GM12801 (cell line): ENCODE measurements around the gene NAALADL1.

ENCODE experiments used
- TF ChIP-seq, protein P1 (sequence below): IDR thresholded peaks from one replicate; pipeline ENCODE4 v1.5.1; 2011; ENCODE audit warnings: control low read depth; ENCODE audit not compliant: insufficient read length; ENCODE audit errors: extremely low read depth

Gene NAALADL1

DNA sequence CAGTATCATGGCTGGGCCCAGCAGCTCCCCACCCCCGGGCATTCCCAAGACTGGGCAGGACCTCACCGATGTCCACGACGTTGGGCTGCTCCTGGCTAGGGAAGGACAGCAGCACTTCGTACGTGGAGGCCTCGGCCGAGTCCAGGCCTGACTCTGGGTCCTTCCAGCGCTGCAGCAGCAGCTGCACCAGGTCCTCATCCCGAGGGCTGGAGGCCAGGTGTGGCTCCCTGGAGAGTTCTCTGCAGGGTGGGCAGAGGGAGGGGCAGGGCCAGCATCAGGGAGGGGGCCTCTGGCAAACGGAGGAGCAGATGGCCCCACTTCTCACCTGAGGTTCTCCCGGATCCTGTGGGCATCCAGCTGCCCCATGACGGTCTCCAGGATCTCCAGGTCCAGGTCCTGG, 341 bp downstream of the NAALADL1 start:
- TF ChIP-seq, protein P1, sequence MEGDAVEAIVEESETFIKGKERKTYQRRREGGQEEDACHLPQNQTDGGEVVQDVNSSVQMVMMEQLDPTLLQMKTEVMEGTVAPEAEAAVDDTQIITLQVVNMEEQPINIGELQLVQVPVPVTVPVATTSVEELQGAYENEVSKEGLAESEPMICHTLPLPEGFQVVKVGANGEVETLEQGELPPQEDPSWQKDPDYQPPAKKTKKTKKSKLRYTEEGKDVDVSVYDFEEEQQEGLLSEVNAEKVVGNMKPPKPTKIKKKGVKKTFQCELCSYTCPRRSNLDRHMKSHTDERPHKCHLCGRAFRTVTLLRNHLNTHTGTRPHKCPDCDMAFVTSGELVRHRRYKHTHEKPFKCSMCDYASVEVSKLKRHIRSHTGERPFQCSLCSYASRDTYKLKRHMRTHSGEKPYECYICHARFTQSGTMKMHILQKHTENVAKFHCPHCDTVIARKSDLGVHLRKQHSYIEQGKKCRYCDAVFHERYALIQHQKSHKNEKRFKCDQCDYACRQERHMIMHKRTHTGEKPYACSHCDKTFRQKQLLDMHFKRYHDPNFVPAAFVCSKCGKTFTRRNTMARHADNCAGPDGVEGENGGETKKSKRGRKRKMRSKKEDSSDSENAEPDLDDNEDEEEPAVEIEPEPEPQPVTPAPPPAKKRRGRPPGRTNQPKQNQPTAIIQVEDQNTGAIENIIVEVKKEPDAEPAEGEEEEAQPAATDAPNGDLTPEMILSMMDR = no peak

DNA sequence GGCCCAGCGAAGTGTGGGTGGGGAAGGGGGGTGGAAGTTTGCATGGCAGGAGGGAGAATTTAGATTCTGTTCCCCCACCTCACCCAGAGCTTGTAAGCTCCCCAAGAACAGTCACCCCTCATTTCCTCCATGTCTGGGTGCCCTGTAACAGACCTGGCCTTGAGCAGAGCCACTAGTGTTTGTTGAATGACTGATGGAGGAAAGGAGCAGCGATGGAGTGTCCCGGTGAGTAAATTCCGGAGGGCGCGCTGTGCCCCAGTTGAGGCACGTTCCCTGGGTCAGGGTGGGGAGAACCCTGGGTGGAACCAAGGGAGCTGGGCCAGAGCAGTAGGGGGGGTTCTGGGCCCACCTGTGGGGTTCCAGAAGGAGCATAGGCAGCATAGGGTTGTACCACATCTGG, 827 bp downstream of the NAALADL1 start:
- TF ChIP-seq, protein P1 = no peak

DNA sequence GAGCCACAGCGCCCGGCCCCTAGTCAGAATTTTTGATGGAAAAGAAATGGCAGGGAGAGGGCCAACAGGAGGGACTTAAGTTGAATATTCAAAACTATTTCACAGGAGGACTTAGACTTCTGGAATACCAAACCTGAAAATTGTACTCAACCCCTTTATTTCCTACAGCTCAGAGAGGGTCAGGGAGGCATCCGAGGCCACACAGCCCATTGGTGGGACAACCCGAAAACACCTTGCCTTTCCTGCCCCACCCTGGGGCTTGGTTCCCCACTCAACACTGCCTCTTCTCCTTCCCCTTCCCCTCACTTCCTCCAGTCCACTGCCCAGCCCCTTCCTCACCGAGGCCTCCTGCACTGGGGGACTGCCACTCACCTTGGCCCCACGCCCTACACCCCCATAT, 1.4 kb downstream of the NAALADL1 start:
- TF ChIP-seq, protein P1 = no peak

DNA sequence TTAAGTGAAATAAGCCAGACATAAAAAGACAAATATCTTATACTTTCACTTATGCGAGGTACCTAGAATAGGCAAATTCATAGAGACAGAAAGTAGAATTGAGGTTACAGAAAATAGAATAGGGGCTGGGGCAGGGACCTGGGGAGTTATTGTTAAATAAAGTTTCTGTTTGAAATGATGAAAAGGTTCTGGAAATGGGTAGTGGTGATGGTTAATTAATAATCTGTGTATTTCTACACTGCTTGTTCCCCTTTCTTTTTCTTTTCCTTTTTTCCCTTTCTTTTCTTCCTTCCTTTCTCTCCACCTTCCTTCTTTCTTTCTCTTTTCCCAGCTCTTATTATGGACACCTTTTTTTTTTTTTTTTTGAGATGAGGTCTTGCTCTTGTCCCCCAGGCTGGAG, 2.8 kb downstream of the NAALADL1 start:
- TF ChIP-seq, protein P1 = no peak

DNA sequence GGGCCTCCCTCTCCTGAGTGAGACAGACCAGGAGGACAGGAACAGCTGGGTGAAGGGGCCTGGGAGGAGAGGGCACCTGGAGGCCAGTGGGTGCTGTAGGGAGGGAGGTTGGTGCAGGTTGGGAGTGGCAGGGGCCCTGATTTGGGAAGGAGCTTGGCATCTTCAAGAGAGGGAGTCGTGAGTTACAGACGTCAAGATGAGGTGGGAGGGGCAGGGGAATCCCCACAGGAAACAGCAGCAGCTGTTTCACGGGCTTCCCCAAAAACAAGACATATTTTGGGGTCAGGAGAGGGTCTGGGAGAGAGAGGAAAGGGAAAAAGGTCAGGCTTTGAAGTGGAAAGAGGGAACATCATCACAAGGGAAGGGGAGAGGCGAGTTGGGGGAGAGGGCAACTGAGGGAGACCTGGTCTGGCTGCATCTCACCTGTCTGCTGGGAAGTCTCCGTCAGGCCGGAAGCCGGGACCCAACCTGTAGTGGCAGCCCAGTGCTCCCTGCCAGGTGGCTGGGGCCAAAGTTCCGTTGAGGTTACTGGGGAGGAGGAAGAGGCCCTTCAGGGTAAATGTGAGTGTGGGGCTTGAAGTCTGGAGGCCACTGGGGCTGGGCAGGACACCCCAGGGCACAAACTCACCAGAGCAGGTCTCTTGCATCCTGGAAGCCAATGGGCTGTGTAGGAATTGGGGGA, 4.4 kb downstream of the NAALADL1 start:
- TF ChIP-seq, protein P1 = no peak

DNA sequence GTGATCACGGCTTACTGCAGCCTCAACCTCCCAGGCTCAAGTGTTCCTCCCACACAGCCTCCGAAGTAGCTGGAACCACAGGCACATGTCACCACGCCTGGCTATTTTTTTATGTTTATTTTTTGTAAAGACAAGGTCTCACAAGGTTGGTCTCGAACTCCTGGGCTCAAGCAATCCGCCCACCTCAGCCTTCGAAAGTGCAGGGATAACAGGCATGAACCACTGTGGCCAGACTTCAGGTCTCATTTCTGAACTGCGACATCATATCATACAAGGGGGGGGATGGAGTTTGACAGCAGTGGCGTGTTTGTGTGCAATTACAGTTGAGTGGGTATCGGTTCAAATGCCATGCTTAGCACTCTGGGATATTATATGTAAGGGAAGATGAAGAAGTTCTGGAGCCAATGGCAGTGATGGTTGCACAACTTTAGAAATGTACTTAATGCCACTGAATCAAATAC, 6.9 kb downstream of the NAALADL1 start:
- TF ChIP-seq, protein P1 = no peak

DNA sequence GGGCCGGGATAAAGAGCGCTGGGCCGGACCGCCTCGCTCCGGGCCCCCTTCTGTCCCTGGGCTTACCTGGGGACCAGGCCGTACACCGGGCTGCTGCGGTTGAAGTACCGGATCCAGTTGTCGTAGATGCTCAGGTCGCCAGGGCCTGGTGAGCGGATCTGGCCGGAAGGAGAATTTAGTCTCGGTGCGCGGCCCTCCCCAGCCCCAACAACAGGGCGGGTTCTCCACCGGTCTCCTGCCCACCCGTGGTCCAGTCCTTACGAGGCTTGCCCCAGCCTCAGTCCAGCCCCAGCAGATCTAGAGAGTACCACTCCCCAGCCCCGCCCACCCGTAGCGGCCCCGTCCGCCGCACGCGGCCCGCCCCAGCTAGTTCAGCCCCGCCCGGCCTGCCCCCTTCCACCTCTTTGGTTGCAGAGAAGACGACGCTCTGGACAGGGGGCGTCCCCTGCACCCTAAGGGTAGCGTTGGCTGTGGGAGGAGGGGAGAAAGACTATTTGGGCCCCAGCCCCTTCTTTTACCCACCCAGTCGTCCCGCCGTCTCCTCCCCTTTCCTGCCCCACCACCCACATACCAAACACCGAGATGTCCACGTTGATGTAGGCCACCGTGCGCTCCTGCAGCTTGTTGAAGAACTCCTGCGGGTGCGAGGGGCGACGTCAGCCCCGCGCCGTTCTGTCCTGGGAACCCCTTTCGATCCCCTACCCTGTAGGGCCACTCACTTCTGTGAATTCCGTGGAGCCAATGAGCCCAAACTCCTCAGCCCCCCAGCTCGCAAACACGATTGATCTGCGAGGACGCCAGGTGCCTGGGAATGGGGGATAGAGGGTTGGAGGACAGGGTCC, 10.6 kb downstream of the NAALADL1 start:
- TF ChIP-seq, protein P1 = no peak
